G401 (cell line): ENCODE results near the gene ZFYVE9. TPM values are rescaled to one million over a fixed set of nuclear protein-coding genes. Genes with fewer than 3 reads are reported as not detected.
A peak's percentile ranks its signal among the peaks of the same experiment; 100 is the strongest.
"Not testable (repeated sequence)": the region's sequence is repeated elsewhere in the genome, so short reads cannot be mapped to it uniquely, and the experiment has no call there.

Source experiments
- DNase-seq: peaks from one replicate; pipeline ENCODE4 v3.0.0-alpha.2; 2015; ENCODE audit warnings: low spot score
- in situ Hi-C: cut with HindIII; loops from 2 replicates; pipeline ENCODE4 v1.10.0; 2016; ENCODE audit warnings: low sequenced_read_pairs, mixed read lengths
- total RNA-seq: library from RNA; depleted of rRNA; stranded (reverse); fragments of >200 nt; shearing (Covaris generic); gene quantifications from 2 replicates; pipeline ENCODE4 v1.2.3, GENCODE V29; 2014; rRNA removed

The ZFYVE9 gene
- total RNA-seq: 15.4 and 21.5 TPM in 2 replicates

- in situ Hi-C loops: loop anchor here (10.0 kb wide), 1 partner anchor 133 kb away; no protein-coding TSS in a partner anchor
- DNase-seq: peak; percentile 74
These were observed at the start of gene ZFYVE9 for GRCh38 chr1:52141513-52142219. ZFYVE9 (plus strand) TSS chr1:52142089; CDS start chr1:52233207, 91,118 bp downstream.

- in situ Hi-C loops, DNase-seq: not testable (repeated sequence)
These were observed 47.6 kb upstream of the ZFYVE9 start for GRCh38 chr1:52094300-52094699.

GRCh38 chr1:52096216-52096615 is 45.7 kb upstream of the ZFYVE9 start:
- in situ Hi-C loops: no loop called here
- no peak for DNase-seq

- DNase-seq: no peak
- in situ Hi-C loops: no loop called here
These were observed 43.6 kb upstream of the ZFYVE9 start for GRCh38 chr1:52098139-52098871.

- in situ Hi-C loops: no loop called here
- DNase-seq: no peak
These were observed 39.4 kb upstream of the ZFYVE9 start for GRCh38 chr1:52102336-52103013.

- in situ Hi-C loops: no loop called here
- DNase-seq: no peak
These were observed 30.4 kb upstream of the ZFYVE9 start for GRCh38 chr1:52111492-52111891.

GRCh38 chr1:52112489-52112888 is 29.4 kb upstream of the ZFYVE9 start:
- DNase-seq: no peak
- in situ Hi-C loops: no loop called here

- no peak for DNase-seq
- in situ Hi-C loops: no loop called here
These were observed 22.4 kb upstream of the ZFYVE9 start for GRCh38 chr1:52119301-52120079.

GRCh38 chr1:52122384-52122783 is 19.5 kb upstream of the ZFYVE9 start:
- in situ Hi-C loops: no loop called here
- no peak for DNase-seq

GRCh38 chr1:52123622-52124021 is 18.3 kb upstream of the ZFYVE9 start:
- no peak for DNase-seq
- in situ Hi-C loops: no loop called here

- in situ Hi-C loops: no loop called here
- no peak for DNase-seq
These were observed 16.0 kb upstream of the ZFYVE9 start for GRCh38 chr1:52125736-52126359.

GRCh38 chr1:52127181-52128180 is 14.4 kb upstream of the ZFYVE9 start:
- DNase-seq: peak; percentile 79
- in situ Hi-C loops: no loop called here

- in situ Hi-C loops: loop anchor here (10.0 kb wide), 1 partner anchor 135 kb away; no protein-coding TSS in a partner anchor
- DNase-seq: peak; percentile 42
These were observed 1.9 kb upstream of the ZFYVE9 start for GRCh38 chr1:52139817-52140540.

- in situ Hi-C loops: loop anchor here (10.0 kb wide), 1 partner anchor 134 kb away; no protein-coding TSS in a partner anchor
- peak; percentile 54 for DNase-seq
These were observed 1.0 kb upstream of the ZFYVE9 start for GRCh38 chr1:52140633-52141512.

GRCh38 chr1:52142220-52143183 is 613 bp downstream of the ZFYVE9 start:
- peak; percentile 64 for DNase-seq
- in situ Hi-C loops: loop anchor here (10.0 kb wide), 1 partner anchor 132 kb away; no protein-coding TSS in a partner anchor
